WI38 (cell line): Measurements from ENCODE around the gene CADM2.

ENCODE experiments used
- H3K4me3 ChIP-seq: 2 replicates; pipeline ENCODE4 v1.5.1; 2011; ENCODE audit warnings: low read depth, mild to moderate bottlenecking, control low read depth, low read length
- TF ChIP-seq, protein P1 (sequence below): IDR thresholded peaks from 2 replicates; pipeline ENCODE4 v1.5.1; 2012; ENCODE audit warnings: low read depth, mild to moderate bottlenecking, control low read depth, low read length

Gene CADM2

DNA sequence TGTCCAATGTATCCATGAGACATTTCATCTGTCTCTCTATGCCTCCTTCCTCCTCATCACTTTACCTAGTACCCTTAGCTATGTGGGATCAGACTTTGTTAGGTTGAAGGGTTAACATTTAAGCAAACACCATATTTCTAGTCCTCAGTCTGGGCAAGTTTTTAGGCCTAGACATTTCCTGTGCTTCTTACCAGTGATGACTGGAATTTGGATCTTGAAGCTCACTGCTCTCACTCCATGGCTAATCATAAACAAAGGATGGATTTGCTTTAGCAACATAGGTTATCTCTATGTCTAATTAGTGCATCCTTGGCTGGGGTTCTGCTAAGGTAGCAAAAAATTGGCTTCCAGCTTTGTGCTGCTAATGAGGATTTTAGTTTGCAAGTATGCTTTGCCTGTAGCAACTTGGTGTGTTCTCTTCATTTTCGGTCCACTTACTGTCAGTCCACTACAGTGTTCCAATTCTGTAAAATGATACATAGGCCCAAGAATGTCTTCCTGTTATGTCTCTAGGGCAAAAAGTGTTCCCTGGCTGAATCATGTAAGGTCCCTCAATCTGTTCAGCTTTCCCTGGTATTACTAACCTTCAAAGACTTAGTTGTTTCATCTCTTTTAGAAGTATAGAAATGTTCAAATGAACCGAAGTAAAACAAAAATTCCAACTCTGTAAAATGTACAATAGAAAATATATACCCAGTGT lies 615.4 kb downstream of the CADM2 start:
- TF ChIP-seq, protein P1, sequence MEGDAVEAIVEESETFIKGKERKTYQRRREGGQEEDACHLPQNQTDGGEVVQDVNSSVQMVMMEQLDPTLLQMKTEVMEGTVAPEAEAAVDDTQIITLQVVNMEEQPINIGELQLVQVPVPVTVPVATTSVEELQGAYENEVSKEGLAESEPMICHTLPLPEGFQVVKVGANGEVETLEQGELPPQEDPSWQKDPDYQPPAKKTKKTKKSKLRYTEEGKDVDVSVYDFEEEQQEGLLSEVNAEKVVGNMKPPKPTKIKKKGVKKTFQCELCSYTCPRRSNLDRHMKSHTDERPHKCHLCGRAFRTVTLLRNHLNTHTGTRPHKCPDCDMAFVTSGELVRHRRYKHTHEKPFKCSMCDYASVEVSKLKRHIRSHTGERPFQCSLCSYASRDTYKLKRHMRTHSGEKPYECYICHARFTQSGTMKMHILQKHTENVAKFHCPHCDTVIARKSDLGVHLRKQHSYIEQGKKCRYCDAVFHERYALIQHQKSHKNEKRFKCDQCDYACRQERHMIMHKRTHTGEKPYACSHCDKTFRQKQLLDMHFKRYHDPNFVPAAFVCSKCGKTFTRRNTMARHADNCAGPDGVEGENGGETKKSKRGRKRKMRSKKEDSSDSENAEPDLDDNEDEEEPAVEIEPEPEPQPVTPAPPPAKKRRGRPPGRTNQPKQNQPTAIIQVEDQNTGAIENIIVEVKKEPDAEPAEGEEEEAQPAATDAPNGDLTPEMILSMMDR: no peak
- no peak overlapping the region for H3K4me3 ChIP-seq

DNA sequence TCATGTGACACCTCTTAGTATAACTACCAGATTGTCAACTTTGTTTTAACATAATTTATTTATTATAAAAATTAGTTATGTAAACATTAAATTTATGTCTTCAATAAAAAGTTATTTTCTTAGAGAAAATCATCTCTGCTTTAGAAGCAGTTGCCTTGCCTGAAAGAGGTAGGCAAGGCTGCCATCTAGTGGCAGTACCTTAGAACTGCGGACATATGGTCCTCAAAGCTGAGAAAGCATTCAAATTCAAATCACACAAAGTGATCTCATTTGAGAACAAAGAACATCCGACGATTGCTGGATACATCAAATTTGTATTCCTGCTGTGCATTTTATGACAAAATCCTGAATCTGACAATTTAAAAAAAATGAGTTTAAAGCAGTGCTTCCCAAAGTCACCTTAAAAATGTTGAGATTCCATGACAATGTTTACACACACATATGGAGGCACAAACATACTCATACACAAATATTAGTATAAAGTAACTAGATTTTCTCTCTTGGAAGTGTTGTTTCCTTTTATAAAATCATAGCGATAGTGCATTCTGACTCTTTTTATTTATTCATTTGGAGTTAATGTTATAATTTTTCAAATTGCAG lies 617.4 kb downstream of the CADM2 start:
- TF ChIP-seq, protein P1: peak; percentile 67
- no peak overlapping the region for H3K4me3 ChIP-seq

DNA sequence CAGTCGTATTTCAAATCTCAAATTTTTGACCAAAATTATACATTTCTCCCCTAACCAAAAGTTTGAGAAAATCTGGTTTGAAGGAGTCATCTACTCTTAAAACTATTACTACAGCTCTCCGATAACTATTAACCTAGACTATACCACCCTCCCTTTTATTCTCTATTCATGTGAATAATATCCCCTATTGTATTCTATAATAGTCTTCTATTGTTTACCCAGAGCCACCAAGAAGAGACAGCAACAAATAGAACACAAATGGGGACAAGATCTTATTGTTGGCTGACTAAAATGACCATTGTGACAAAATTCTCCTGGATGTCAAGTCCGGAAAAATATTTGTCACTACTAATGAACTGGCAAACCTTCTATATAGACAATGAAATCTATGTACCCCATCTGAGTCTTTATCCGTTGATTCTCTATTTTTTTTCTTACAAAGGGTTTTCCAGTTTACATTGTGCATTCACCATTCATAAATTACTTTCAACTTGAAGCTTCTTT lies 618.0 kb downstream of the CADM2 start:
- TF ChIP-seq, protein P1: no peak
- no peak overlapping the region for H3K4me3 ChIP-seq

DNA sequence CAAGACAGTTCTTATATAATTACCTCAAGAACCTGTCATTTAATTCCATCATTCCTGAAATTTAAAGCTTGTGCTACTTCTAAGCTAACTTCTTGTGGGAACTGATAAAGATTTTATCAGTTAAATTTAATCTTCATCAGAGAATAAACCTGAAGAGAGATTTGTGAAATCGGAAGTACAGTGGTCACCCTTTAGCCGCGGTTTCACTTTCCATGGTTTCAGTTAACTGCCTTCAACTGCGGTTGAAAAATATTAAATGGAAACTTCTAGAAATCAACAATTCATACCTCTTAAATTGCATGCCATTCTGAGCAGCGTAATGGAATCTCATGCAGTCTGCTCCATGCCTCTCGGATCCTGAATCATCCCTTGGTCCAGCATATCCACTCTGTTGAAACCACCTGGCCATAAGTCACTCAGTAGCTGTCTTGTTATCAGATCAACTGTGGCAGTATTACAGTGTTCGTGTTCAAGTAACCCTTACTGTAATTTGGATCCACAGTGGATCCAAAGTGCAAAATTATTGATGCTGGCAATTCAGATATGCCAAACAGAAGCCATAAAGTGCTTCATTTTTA lies 626.1 kb downstream of the CADM2 start:
- TF ChIP-seq, protein P1: no peak
- no peak overlapping the region for H3K4me3 ChIP-seq

DNA sequence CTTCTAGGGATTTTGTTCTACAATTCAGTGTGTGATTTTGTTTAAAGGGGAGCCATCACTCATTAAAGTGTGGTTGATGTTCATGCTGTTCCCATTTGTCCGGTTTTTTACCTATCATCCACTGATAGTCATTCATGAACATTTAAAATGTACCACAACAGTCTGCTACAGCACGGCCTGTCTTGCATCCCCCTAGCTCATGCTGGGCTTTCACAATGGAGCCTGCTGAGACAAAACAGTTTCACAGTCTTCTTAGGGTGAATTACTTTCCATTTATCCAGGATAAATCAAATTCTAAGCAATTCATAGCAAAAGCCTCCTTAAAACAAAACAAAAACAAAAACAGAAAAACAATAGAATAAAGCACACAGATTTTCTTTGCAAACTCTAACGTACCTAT lies 627.2 kb downstream of the CADM2 start:
- H3K4me3 ChIP-seq: no peak overlapping the region
- TF ChIP-seq, protein P1: no peak

DNA sequence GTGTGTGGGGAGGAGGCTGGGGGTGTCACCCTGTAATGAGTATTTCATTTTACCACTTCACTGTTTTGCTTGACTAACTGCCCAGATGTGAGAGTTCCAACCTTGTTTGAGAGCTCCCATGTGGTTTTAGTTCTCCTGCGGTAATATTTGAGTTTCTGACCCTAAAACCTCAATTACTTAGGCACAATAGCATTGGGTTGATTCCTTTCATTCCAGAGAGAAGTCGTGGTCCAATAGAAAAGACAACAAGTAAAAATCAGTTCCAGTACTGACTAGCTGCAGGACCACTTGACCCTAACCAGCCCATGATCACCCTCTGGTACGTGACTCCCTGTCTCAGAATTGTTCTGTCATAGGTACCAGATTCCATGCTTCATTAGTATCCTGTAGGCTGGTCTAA lies 630.4 kb downstream of the CADM2 start:
- TF ChIP-seq, protein P1: no peak
- no peak overlapping the region for H3K4me3 ChIP-seq

DNA sequence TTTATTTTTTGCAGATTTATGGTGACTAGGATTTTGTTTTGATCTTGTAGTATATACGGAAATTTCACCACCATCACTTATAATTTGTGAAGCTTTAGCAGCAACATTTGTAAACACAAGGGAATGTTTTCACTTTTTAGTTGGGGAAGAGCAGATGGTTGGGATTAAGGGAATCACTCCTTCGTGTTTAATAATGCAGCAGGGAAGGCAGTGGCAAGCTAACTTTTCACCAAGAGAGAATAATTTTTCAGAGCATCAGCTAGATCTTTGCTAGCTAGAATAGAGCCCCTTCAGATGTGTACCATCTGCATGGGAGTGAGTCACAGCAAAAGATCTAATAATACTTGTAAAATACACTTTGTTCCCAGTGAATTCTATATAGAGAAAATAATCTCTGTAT lies 632.7 kb downstream of the CADM2 start:
- TF ChIP-seq, protein P1: no peak
- no peak overlapping the region for H3K4me3 ChIP-seq
